ENCODE measurements around the gene LEKR1.

Gene LEKR1

GRCh38 chr3:156826144-156826895 lies at the start of gene LEKR1:
LEKR1 (plus strand) TSS chr3:156826353; CDS start chr3:156829330, 2,977 bp downstream.
- DNase-seq = peak; percentile 62 to 67
- Mint-ChIP-seq H3K27me3 (no peaks in the 10 kb centered on the region), H3K27ac (peak within 1 kb of the TSS; percentile 98 to 99), H3K4me1 (peaks cover 47% of the 10 kb centered on the region), H3K4me3 (peak within 1 kb of the TSS; percentile 94 to 97), H3K9me3 (peaks cover 0 to 6% of the 10 kb centered on the region in 2 donors)
- peak; percentile 86 for ATAC-seq

- DNase-seq (no peak), ATAC-seq (no peak)
- H3K9me3 Mint-ChIP-seq = peaks cover 0 to 4% of the 10 kb centered on the region in 2 donors
- H3K27me3 Mint-ChIP-seq = peaks cover 8% of the 10 kb centered on the region
- H3K4me1 Mint-ChIP-seq = no peaks in the 10 kb centered on the region
- no peak overlapping the region for H3K4me3 Mint-ChIP-seq
- no peak overlapping the region for H3K27ac Mint-ChIP-seq
Measured at GRCh38 chr3:156776871-156777270, 49.3 kb upstream of the LEKR1 start.

- peaks cover 7% of the 10 kb centered on the region for H3K4me1 Mint-ChIP-seq
- H3K27me3 Mint-ChIP-seq = peaks cover under 1% of the 10 kb centered on the region
- H3K4me3 Mint-ChIP-seq = no peak overlapping the region
- ATAC-seq = no peak
- no peaks in the 10 kb centered on the region for H3K9me3 Mint-ChIP-seq
- no peak for DNase-seq
- H3K27ac Mint-ChIP-seq = no peak overlapping the region
Measured at GRCh38 chr3:156781310-156782230, 44.6 kb upstream of the LEKR1 start.

GRCh38 chr3:156782319-156782718 lies 43.8 kb upstream of the LEKR1 start:
- Mint-ChIP-seq H3K27ac (no peak overlapping the region), H3K27me3 (no peaks in the 10 kb centered on the region), H3K9me3 (no peaks in the 10 kb centered on the region), H3K4me1 (peaks cover 15% of the 10 kb centered on the region), H3K4me3 (no peak overlapping the region)
- no peak for ATAC-seq
- no peak for DNase-seq

- Mint-ChIP-seq H3K27me3 (no peaks in the 10 kb centered on the region), H3K27ac (no peak overlapping the region), H3K4me3 (no peak overlapping the region), H3K4me1 (peaks cover 21% of the 10 kb centered on the region), H3K9me3 (no peaks in the 10 kb centered on the region)
- ATAC-seq = no peak
- DNase-seq = no peak
Measured at GRCh38 chr3:156782921-156783320, 43.2 kb upstream of the LEKR1 start.

- Mint-ChIP-seq H3K27ac (peak overlapping the region in 1 of 2 donors; percentile 94), H3K9me3 (no peaks in the 10 kb centered on the region), H3K27me3 (no peaks in the 10 kb centered on the region), H3K4me3 (no peak overlapping the region), H3K4me1 (peaks cover 34% of the 10 kb centered on the region)
- ATAC-seq (peak; percentile 47), DNase-seq (no peak)
Measured at GRCh38 chr3:156787001-156787400, 39.2 kb upstream of the LEKR1 start.

- H3K4me3 Mint-ChIP-seq = no peak overlapping the region
- ATAC-seq (peak; percentile 97), DNase-seq (peak; percentile 15 to 33)
Measured at GRCh38 chr3:156787926-156788663, 38.1 kb upstream of the LEKR1 start.

GRCh38 chr3:156788846-156789245 lies 37.3 kb upstream of the LEKR1 start:
- Mint-ChIP-seq H3K27ac (no peak overlapping the region), H3K4me3 (no peak overlapping the region), H3K9me3 (no peaks in the 10 kb centered on the region), H3K4me1 (peaks cover 50% of the 10 kb centered on the region), H3K27me3 (no peaks in the 10 kb centered on the region)
- no peak for DNase-seq
- ATAC-seq = no peak

More at GRCh38 chr3:156787926-156788663, 38.1 kb upstream of the LEKR1 start:
- Mint-ChIP-seq H3K9me3 (no peaks in the 10 kb centered on the region), H3K4me1 (peaks cover 45% of the 10 kb centered on the region), H3K27ac (no peak overlapping the region), H3K27me3 (no peaks in the 10 kb centered on the region)

GRCh38 chr3:156790156-156790555 lies 36.0 kb upstream of the LEKR1 start:
- H3K27me3 Mint-ChIP-seq = no peaks in the 10 kb centered on the region
- DNase-seq = no peak
- H3K4me3 Mint-ChIP-seq = no peak overlapping the region
- H3K4me1 Mint-ChIP-seq = peaks cover 46% of the 10 kb centered on the region
- H3K27ac Mint-ChIP-seq = no peak overlapping the region
- ATAC-seq = no peak
- H3K9me3 Mint-ChIP-seq = no peaks in the 10 kb centered on the region

- no peaks in the 10 kb centered on the region for H3K27me3 Mint-ChIP-seq
- H3K4me1 Mint-ChIP-seq = peaks cover 47% of the 10 kb centered on the region
- ATAC-seq (no peak), DNase-seq (no peak)
- no peaks in the 10 kb centered on the region for H3K9me3 Mint-ChIP-seq
- H3K4me3 Mint-ChIP-seq = no peak overlapping the region
- peak overlapping the region in 1 of 2 donors; percentile 87 for H3K27ac Mint-ChIP-seq
Measured at GRCh38 chr3:156792114-156792513, 34.0 kb upstream of the LEKR1 start.

- Mint-ChIP-seq H3K9me3 (no peaks in the 10 kb centered on the region), H3K4me1 (peaks cover 43% of the 10 kb centered on the region)
Measured at GRCh38 chr3:156792536-156792935, 33.6 kb upstream of the LEKR1 start.

GRCh38 chr3:156792945-156793344 lies 33.2 kb upstream of the LEKR1 start:
- DNase-seq (no peak), ATAC-seq (peak; percentile 63)
- Mint-ChIP-seq H3K27me3 (no peaks in the 10 kb centered on the region), H3K9me3 (no peaks in the 10 kb centered on the region), H3K27ac (peak overlapping the region in 1 of 2 donors; percentile 64), H3K4me1 (peaks cover 38% of the 10 kb centered on the region), H3K4me3 (no peak overlapping the region)

More at GRCh38 chr3:156792536-156792935, 33.6 kb upstream of the LEKR1 start:
- H3K27ac Mint-ChIP-seq = peak overlapping the region in 1 of 2 donors; percentile 64
- no peak overlapping the region for H3K4me3 Mint-ChIP-seq
- H3K27me3 Mint-ChIP-seq = no peaks in the 10 kb centered on the region
- DNase-seq = no peak
- ATAC-seq = no peak

GRCh38 chr3:156793400-156793799 lies 32.8 kb upstream of the LEKR1 start:
- H3K9me3 Mint-ChIP-seq = no peaks in the 10 kb centered on the region
- ATAC-seq (no peak), DNase-seq (no peak)
- H3K27me3 Mint-ChIP-seq = no peaks in the 10 kb centered on the region
- peak overlapping the region in 1 of 2 donors; percentile 14 for H3K4me3 Mint-ChIP-seq
- peaks cover 34% of the 10 kb centered on the region for H3K4me1 Mint-ChIP-seq
- H3K27ac Mint-ChIP-seq = peak overlapping the region; percentile 19 to 64

- Mint-ChIP-seq H3K9me3 (no peaks in the 10 kb centered on the region), H3K4me1 (peaks cover 34% of the 10 kb centered on the region), H3K4me3 (no peak overlapping the region), H3K27ac (peak overlapping the region in 1 of 2 donors; percentile 19), H3K27me3 (no peaks in the 10 kb centered on the region)
- DNase-seq (no peak), ATAC-seq (no peak)
Measured at GRCh38 chr3:156793851-156794250, 32.3 kb upstream of the LEKR1 start.

GRCh38 chr3:156795890-156796481 lies 30.2 kb upstream of the LEKR1 start:
- DNase-seq (no peak), ATAC-seq (peak; percentile 50)
- Mint-ChIP-seq H3K27me3 (no peaks in the 10 kb centered on the region), H3K9me3 (peaks cover 13 to 15% of the 10 kb centered on the region in 2 donors), H3K4me3 (no peak overlapping the region), H3K27ac (no peak overlapping the region), H3K4me1 (peaks cover 34% of the 10 kb centered on the region)

Data from stimulated activated naive CD8-positive, alpha-beta T cell treated with anti-CD3 and anti-CD28 coated beads, Interleukin-15, amount 100 ng/mL, for 72 hours (primary cell).